GM23338 (cell line): ENCODE measurements around the gene NUP153. TPM values are rescaled to one million over a fixed set of nuclear protein-coding genes. Genes with fewer than 3 reads are reported as not detected.

ENCODE experiments used
- ATAC-seq: fragments of 200-7000 bp; cut with Tn5 transposase; 3 replicates; pipeline ENCODE4 v1.9.1; 2020
- DNase-seq: peaks from one replicate; pipeline ENCODE4 v3.0.0-alpha.2; 2015; ENCODE audit warnings: low spot score
- H2AFZ ChIP-seq: fragments of 200-600 bp; sonication (generic); 2 replicates; pipeline ENCODE4 v1.8.0; 2016; ENCODE audit warnings: antibody characterized with exemption, mild to moderate bottlenecking, moderate library complexity
- H3F3A ChIP-seq: fragments of 200-600 bp; sonication (generic); replicated peaks from 2 replicates; pipeline ENCODE4 v1.8.0; 2017; ENCODE audit warnings: antibody characterized with exemption, mixed run types, low read depth
- H3K27ac ChIP-seq: fragments of 200-600 bp; sonication (generic); 2 replicates; pipeline ENCODE4 v1.6.1; 2016; ENCODE audit warnings: low read depth
- H3K27me3 ChIP-seq: fragments of 200-600 bp; sonication (generic); 2 replicates; pipeline ENCODE4 v1.8.0; 2016; ENCODE audit warnings: mild to moderate bottlenecking, mixed run types, moderate library complexity; ENCODE audit not compliant: insufficient read depth
- H3K36me3 ChIP-seq: fragments of 200-600 bp; sonication (generic); 2 replicates; pipeline ENCODE4 v1.8.0; 2016; ENCODE audit warnings: mild to moderate bottlenecking; ENCODE audit not compliant: insufficient read depth
- H3K4me1 ChIP-seq: fragments of 200-600 bp; sonication (generic); 2 replicates; pipeline ENCODE4 v1.8.0; 2016; ENCODE audit warnings: mild to moderate bottlenecking, moderate library complexity; ENCODE audit not compliant: insufficient read depth
- H3K4me2 ChIP-seq: fragments of 200-600 bp; sonication (generic); 2 replicates; pipeline ENCODE4 v1.7.1; 2017; ENCODE audit warnings: mixed run types
- H3K4me3 ChIP-seq: fragments of 200-600 bp; sonication (generic); 2 replicates; pipeline ENCODE4 v1.6.1; 2016; ENCODE audit warnings: mixed run types
- H3K79me2 ChIP-seq: fragments of 200-600 bp; sonication (generic); replicated peaks from 2 replicates; pipeline ENCODE4 v1.8.0; 2017; ENCODE audit warnings: mild to moderate bottlenecking; ENCODE audit not compliant: insufficient read depth
- H3K9me2 ChIP-seq: fragments of 200-600 bp; sonication (generic); 2 replicates; pipeline ENCODE4 v1.8.0; 2017; ENCODE audit not compliant: insufficient read depth
- H4K20me1 ChIP-seq: fragments of 200-600 bp; sonication (generic); replicated peaks from 2 replicates; pipeline ENCODE4 v1.8.0; 2017; ENCODE audit warnings: mild to moderate bottlenecking; ENCODE audit not compliant: insufficient read depth
- H3K27ac Mint-ChIP-seq: 2 replicates; pipeline ENCODE4 v1.8.0; 2020; ENCODE audit warnings: inconsistent platforms, mild to moderate bottlenecking, moderate library complexity, mixed read lengths
- H3K27me3 Mint-ChIP-seq: 3 replicates; pipeline ENCODE4 v1.8.0; 2022; ENCODE audit warnings: low read depth, mild to moderate bottlenecking, moderate library complexity, mixed read lengths, inconsistent platforms; ENCODE audit not compliant: insufficient read depth, poor library complexity
- H3K36me3 Mint-ChIP-seq: 3 replicates; pipeline ENCODE4 v1.8.0; 2021; ENCODE audit warnings: low read depth, mild to moderate bottlenecking, inconsistent platforms, moderate library complexity, mixed read lengths
- H3K4me1 Mint-ChIP-seq: 3 replicates; pipeline ENCODE4 v1.8.0; 2020; ENCODE audit warnings: mild to moderate bottlenecking, inconsistent platforms, mixed read lengths
- H3K4me3 Mint-ChIP-seq: 3 replicates; pipeline ENCODE4 v1.8.0; 2021; ENCODE audit warnings: moderate library complexity, mild to moderate bottlenecking, inconsistent platforms, mixed read lengths
- H3K9me3 Mint-ChIP-seq: 3 replicates; pipeline ENCODE4 v1.8.0; 2020; ENCODE audit warnings: moderate library complexity, mild to moderate bottlenecking, inconsistent platforms, mixed read lengths
- CREB1 ChIP-seq: fragments of 250-450 bp; sonication (Bioruptor Pico); IDR thresholded peaks from 2 replicates; pipeline ENCODE4 v1.5.0; 2020; ENCODE audit warnings: low read depth, mild to moderate bottlenecking, moderate library complexity
- EZH2 ChIP-seq: fragments of 200-600 bp; sonication (generic); IDR thresholded peaks from one replicate; pipeline ENCODE4 v1.8.0; 2017; ENCODE audit warnings: antibody characterized with exemption, mild to moderate bottlenecking, low read depth; ENCODE audit not compliant: unreplicated experiment
- EZH2phosphoT487 ChIP-seq: fragments of 200-600 bp; sonication (generic); IDR thresholded peaks from one replicate; pipeline ENCODE4 v1.8.1; 2018; ENCODE audit warnings: antibody characterized with exemption; ENCODE audit not compliant: unreplicated experiment
- JUNB ChIP-seq: IDR thresholded peaks from one replicate; pipeline ENCODE4 v1.6.1; 2016; ENCODE audit warnings: antibody characterized with exemption; ENCODE audit not compliant: unreplicated experiment
- NANOG ChIP-seq: IDR thresholded peaks from 2 replicates; pipeline ENCODE4 v1.6.1; 2016; ENCODE audit warnings: antibody characterized with exemption, borderline replicate concordance
- STAT1 ChIP-seq: IDR thresholded peaks from one replicate; pipeline ENCODE4 v1.6.1; 2016; ENCODE audit warnings: antibody characterized with exemption; ENCODE audit not compliant: unreplicated experiment
- ZNF114 ChIP-seq: fragments of 250-450 bp; sonication (Bioruptor Pico); IDR thresholded peaks from 2 replicates; pipeline ENCODE4 v1.5.0; 2020; ENCODE audit warnings: mild to moderate bottlenecking, moderate library complexity
- ZNF331 ChIP-seq: fragments of 250-450 bp; sonication (Bioruptor Pico); IDR thresholded peaks from 2 replicates; pipeline ENCODE4 v1.5.0; 2020; ENCODE audit warnings: low read depth, mild to moderate bottlenecking, moderate library complexity
- polyA plus RNA-seq: library from polyadenylated mRNA; unstranded; fragments of >200 nt; fragmentation: Nextera tagmentation; extraction: Ambion mirVana; gene quantifications from 2 replicates; pipeline ENCODE4 v1.2.1, GENCODE V29; 2016
- total RNA-seq: library from RNA; depleted of rRNA; stranded (reverse); fragments of >200 nt; shearing (Covaris generic); gene quantifications from 2 replicates; pipeline ENCODE4 v1.2.3, GENCODE V29; 2014
- TF ChIP-seq, protein P1 (sequence below), 2 experiments: fragments of 200-600 bp in 1 of 2; sonication (generic) in 1 of 2; conservative IDR thresholded peaks; 2 replicates each; pipeline versions ENCODE4 v1.5.1 to v1.6.1; 2016 to 2017; ENCODE audit warnings: antibody characterized with exemption in 2 of 2, low read depth in 2 of 2, mild to moderate bottlenecking in 2 of 2, moderate library complexity in 1 of 2
- TF ChIP-seq, protein P2 (sequence below): IDR thresholded peaks from one replicate; pipeline ENCODE4 v1.6.1; 2018; ENCODE audit warnings: antibody characterized with exemption; ENCODE audit not compliant: unreplicated experiment
- TF ChIP-seq, protein P3 (sequence below): IDR thresholded peaks from 2 replicates; pipeline ENCODE4 v1.6.1; 2016; ENCODE audit warnings: antibody characterized with exemption

Gene NUP153
- total and polyA plus RNA-seq, 2 experiments from 2014 or later = 23.8 to 88.4 TPM

DNA sequence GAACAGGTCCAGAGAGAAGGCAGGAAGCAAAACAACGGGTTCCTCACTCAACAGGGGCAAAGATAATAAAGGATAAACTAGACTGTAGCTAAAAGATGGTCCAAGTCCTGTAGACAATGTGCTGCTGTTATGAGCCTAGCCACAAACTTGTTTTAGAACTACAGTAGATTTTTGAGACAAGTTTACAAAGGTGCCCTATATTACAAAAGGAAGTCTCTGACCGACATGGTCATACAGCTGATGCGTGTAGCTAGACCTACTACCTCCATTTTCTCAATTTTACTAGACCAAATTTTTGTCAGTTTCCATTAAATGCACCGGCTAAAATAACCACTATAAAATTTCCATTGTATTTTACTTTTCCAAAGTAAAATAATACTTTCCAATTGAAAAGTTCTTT is 94.7 kb downstream of the NUP153 start:
- DNase-seq = no peak
- TF ChIP-seq, protein P1, sequence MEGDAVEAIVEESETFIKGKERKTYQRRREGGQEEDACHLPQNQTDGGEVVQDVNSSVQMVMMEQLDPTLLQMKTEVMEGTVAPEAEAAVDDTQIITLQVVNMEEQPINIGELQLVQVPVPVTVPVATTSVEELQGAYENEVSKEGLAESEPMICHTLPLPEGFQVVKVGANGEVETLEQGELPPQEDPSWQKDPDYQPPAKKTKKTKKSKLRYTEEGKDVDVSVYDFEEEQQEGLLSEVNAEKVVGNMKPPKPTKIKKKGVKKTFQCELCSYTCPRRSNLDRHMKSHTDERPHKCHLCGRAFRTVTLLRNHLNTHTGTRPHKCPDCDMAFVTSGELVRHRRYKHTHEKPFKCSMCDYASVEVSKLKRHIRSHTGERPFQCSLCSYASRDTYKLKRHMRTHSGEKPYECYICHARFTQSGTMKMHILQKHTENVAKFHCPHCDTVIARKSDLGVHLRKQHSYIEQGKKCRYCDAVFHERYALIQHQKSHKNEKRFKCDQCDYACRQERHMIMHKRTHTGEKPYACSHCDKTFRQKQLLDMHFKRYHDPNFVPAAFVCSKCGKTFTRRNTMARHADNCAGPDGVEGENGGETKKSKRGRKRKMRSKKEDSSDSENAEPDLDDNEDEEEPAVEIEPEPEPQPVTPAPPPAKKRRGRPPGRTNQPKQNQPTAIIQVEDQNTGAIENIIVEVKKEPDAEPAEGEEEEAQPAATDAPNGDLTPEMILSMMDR (conservative IDR thresholded peaks at IDR 0.05; ENCODE audit: low read depth in 2 of 2) = no peak
- no peak for TF ChIP-seq NANOG
- TF ChIP-seq, protein P2, sequence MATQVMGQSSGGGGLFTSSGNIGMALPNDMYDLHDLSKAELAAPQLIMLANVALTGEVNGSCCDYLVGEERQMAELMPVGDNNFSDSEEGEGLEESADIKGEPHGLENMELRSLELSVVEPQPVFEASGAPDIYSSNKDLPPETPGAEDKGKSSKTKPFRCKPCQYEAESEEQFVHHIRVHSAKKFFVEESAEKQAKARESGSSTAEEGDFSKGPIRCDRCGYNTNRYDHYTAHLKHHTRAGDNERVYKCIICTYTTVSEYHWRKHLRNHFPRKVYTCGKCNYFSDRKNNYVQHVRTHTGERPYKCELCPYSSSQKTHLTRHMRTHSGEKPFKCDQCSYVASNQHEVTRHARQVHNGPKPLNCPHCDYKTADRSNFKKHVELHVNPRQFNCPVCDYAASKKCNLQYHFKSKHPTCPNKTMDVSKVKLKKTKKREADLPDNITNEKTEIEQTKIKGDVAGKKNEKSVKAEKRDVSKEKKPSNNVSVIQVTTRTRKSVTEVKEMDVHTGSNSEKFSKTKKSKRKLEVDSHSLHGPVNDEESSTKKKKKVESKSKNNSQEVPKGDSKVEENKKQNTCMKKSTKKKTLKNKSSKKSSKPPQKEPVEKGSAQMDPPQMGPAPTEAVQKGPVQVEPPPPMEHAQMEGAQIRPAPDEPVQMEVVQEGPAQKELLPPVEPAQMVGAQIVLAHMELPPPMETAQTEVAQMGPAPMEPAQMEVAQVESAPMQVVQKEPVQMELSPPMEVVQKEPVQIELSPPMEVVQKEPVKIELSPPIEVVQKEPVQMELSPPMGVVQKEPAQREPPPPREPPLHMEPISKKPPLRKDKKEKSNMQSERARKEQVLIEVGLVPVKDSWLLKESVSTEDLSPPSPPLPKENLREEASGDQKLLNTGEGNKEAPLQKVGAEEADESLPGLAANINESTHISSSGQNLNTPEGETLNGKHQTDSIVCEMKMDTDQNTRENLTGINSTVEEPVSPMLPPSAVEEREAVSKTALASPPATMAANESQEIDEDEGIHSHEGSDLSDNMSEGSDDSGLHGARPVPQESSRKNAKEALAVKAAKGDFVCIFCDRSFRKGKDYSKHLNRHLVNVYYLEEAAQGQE = no peak
- TF ChIP-seq CREB1 (CRISPR knock-in tag) = no peak
- no peak for TF ChIP-seq ZNF114 (CRISPR knock-in tag)
- TF ChIP-seq EZH2 = no peak
- no peak for TF ChIP-seq EZH2phosphoT487
- no peak for TF ChIP-seq ZNF331 (CRISPR knock-in tag)
- TF ChIP-seq STAT1 = no peak
- TF ChIP-seq, protein P3, sequence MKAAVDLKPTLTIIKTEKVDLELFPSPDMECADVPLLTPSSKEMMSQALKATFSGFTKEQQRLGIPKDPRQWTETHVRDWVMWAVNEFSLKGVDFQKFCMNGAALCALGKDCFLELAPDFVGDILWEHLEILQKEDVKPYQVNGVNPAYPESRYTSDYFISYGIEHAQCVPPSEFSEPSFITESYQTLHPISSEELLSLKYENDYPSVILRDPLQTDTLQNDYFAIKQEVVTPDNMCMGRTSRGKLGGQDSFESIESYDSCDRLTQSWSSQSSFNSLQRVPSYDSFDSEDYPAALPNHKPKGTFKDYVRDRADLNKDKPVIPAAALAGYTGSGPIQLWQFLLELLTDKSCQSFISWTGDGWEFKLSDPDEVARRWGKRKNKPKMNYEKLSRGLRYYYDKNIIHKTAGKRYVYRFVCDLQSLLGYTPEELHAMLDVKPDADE = no peak
- TF ChIP-seq JUNB = no peak
- no peak for ATAC-seq
- H2AFZ ChIP-seq = no peak overlapping the region
- Mint-ChIP-seq H3K36me3 (peaks cover 30% of the 10 kb centered on the region; the same call in 2 of the 3 replicates), H3K9me3 (no peaks in the 10 kb centered on the region), H3K4me3 (no peak overlapping the region), H3K27me3 (no peaks in the 10 kb centered on the region), H3K27ac (no peak overlapping the region), H3K4me1 (no peaks in the 10 kb centered on the region)
- no peaks in the 10 kb centered on the region for H3K27me3 ChIP-seq
- no peaks in the 10 kb centered on the region; the same call in 1 of the 2 replicates for H3F3A ChIP-seq
- no peak overlapping the region for H3K27ac ChIP-seq
- no peaks in the 10 kb centered on the region for H3K79me2 ChIP-seq
- H4K20me1 ChIP-seq = no peaks in the 10 kb centered on the region
- H3K36me3 ChIP-seq = peaks cover 9% of the 10 kb centered on the region; the same call in 1 of the 2 replicates
- H3K9me2 ChIP-seq = no peaks in the 10 kb centered on the region
- no peak overlapping the region for H3K4me3 ChIP-seq
- H3K4me1 ChIP-seq = no peaks in the 10 kb centered on the region
- H3K4me2 ChIP-seq = no peak overlapping the region
